RCC 7860 (cell line): ENCODE results near the gene SLC25A19.

Experiments used
- DNase-seq: peaks from one replicate; pipeline ENCODE4 v3.0.0-alpha.2; 2015; ENCODE audit warnings: low spot score
- FAIRE-seq: peaks from 2 replicates; lab custom pipeline; 2012; peaks lifted over from hg19 to GRCh38; lab: Jason Lieb, UNC

Gene SLC25A19

DNA sequence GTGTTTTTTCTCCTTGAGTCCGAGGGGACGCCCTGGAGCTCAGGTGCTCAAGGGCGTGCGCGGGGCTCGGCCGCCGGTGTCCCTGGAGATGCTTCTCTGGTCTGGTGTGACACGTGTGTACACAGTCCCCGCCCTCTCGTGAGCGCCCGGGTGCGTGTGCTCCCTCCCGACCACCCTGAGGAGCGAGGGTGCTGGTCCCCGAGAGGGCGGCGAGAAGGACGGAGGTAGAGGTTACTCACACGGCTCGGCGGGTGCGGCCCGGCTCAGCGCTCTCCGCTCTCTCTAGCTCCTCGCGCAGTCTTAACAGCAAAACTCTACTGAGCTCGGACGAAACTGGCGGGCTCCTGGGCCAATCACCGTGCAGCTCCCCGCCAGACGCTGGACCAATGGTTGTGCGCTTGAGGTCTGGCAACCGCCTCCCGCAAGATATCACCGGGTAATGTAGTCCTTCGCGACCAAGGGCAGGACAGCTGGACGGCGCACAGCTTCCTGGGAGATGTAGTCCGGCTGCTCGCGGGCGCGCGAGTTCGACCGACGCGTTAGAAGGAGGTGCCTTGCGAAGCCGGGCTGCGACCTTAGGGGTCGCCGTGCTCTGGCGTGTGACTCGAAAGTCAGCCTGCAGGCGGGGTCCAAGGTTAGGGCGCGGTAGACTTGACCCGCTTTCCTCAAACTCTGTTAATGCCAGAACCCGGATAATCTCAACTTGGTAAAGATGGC, at the start of gene SLC25A19:
Gene SLC25A19 (minus strand): TSS at position 319 of the 717 bp plus-strand sequence. CDS start 2,669 bp downstream, outside the sequence.
- DNase-seq (peak; percentile 98), FAIRE-seq (peak; percentile 83)

DNA sequence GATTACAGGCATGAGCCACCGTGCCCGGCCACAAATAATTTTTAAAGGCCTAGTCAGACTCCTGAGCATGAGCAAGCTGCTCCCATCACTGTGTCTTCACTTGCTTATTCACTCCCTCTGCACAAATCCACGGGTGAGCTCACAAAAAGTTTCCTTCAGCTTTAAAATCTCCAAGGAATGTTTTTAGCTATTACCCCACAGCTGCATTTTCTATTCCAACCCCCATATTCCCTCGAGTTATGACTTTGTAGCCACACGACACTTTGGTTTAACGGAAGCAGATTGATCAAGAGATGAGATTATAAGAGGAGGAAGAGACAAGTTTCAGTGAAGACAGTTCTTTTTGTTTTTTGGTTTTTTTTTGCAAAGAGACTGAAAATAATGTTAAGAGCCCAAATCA, 49.1 kb upstream of the SLC25A19 start:
- DNase-seq (no peak), FAIRE-seq (no peak)

GRCh38 chr17:75335315-75335714, 46.1 kb upstream of the SLC25A19 start:
- FAIRE-seq (no peak), DNase-seq (no peak)

GRCh38 chr17:75334723-75335122, 45.5 kb upstream of the SLC25A19 start:
- DNase-seq = no peak
- FAIRE-seq = no peak

- no peak for FAIRE-seq
- DNase-seq = no peak
Measured at GRCh38 chr17:75331671-75332070, 42.4 kb upstream of the SLC25A19 start.

DNA sequence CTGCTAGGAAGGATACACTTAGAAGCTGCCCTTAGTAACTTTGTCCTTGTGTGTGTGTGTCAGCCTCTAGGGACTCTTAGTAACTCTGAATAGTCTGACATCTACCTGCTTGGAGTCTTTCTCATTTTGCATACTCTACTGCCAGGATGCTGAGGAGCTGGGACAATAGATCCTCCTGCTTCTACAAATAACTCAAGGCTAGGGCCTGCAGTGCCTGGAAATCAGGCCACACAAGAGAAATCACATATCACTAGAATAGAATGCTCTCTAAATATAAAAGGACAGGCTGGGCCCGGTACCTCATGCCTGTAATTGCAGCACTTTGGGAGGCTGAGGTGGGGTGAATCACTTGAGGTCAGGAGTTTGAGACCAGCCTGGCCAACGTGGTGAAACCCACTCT, 38.5 kb upstream of the SLC25A19 start:
- no peak for DNase-seq
- no peak for FAIRE-seq

DNA sequence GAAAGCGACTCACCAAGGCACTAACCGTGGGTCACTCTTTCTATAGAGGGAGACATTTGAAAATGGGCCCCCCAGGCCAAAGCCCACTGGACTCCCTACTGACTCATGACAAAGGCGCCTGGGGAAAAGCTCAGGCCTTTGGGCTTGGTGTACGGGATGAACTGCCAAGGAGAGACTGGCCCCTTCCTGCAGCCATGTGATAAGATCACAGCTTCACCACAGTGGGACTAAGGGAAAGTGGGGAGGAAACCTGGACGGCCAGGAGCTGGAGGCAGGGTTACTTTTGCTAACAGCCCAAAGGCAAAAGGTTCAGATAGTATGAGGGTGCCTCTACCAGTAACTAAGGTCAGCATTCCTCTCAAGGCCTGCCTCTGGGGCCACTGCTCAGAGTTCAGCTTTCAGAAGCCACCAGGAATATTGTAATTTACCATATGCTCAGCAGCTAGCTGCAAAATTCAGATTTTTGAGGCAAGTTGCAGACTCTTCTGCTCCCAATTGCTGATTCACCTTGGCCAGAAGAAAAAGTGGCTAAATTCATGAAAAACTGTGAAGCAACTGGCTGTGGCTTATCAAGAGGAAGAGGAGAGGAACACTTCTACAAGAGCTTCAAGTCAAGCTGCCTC, 37.1 kb upstream of the SLC25A19 start:
- DNase-seq (no peak), FAIRE-seq (no peak)

GRCh38 chr17:75325827-75326225, 36.6 kb upstream of the SLC25A19 start:
- FAIRE-seq = no peak
- DNase-seq = no peak

DNA sequence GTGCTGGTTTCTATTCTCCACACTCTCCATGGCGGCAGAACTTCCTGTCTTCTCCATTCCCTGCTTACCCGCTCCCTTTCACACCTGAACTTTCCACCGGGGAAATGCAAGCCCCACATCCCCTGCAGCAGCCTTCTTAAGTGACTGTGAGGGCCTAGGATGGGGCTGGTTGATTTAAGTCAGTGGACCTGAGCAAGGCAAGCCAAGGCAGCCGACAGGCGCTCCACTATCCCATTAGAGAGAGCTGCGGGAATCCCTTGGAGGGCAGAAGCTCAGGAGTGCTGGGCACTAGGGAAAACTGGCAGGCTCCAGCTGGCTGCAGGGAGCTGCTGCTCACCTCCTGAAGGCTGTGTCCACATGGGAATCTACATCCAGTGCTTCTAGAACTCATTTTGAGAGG, 36.1 kb upstream of the SLC25A19 start:
- DNase-seq (no peak), FAIRE-seq (no peak)

DNA sequence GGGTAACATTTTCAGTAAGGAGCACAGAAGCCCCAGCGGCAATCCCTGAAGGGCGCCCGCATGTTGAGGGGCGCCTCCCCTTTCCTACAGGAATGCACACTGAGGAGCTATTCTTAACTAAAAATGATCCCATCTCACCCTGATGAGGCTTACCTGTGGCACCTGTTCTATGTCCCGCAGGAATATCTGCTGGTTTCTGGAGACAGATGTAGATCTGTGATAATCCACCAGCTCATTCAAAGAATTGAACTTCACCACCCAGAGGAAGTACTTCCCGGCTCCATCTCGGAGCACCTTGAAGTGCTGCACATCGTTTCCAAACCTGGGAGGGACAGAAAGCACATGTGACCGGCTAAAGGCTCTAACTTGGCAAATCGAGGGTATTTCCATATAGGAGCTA, 32.3 kb upstream of the SLC25A19 start:
- no peak for DNase-seq
- FAIRE-seq = no peak

- FAIRE-seq (no peak), DNase-seq (no peak)
Measured at GRCh38 chr17:75319904-75320691, 30.9 kb upstream of the SLC25A19 start.

GRCh38 chr17:75318615-75319222, 29.5 kb upstream of the SLC25A19 start:
- no peak for DNase-seq
- FAIRE-seq = no peak

DNA sequence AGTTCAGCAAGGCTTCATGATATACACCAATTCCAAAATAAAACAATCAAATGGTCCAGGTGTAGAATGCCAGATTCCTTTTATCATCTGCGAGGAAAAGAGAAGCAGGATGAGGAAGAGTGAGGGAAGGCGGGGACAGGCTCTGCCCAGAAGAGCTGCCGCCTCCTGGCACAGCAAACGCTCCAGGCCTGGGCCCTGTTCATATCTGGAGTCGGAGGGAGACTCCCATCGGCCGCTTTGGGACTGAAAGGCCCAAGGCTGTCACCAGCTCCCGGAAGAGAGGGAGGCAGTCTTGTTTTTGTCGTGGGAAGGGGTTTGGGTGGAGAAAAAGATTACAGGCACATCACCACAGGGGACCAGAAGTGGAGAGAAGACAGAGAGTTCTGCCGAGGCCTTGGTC, 29.0 kb upstream of the SLC25A19 start:
- no peak for FAIRE-seq
- no peak for DNase-seq

DNA sequence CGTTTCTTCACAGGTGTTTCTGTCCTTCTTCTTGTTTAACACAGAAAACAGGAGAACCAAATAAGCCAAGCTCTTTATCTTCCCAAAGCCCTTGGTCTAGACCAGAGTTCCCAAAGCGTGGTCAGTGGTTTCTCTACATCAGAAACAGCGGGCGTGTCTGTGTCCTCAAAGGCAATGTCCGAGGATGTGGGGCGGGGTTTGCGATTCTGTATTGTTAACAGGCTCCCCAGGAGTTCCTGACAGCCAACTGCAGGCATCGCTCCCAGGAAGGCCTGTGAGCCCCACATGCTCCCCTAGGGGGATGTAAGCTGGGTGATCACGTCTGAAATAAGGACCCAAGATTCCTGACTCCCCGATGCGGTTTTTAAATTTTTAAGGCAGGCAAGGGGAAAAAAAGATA, 28.4 kb upstream of the SLC25A19 start:
- FAIRE-seq = no peak
- DNase-seq = no peak

- no peak for FAIRE-seq
- no peak for DNase-seq
Measured at GRCh38 chr17:75316253-75316652, 27.0 kb upstream of the SLC25A19 start.

- FAIRE-seq (no peak), DNase-seq (no peak)
Measured at GRCh38 chr17:75315541-75316243, 26.5 kb upstream of the SLC25A19 start.

- no peak for FAIRE-seq
- no peak for DNase-seq
Measured at GRCh38 chr17:75313941-75314551, 24.8 kb upstream of the SLC25A19 start.

DNA sequence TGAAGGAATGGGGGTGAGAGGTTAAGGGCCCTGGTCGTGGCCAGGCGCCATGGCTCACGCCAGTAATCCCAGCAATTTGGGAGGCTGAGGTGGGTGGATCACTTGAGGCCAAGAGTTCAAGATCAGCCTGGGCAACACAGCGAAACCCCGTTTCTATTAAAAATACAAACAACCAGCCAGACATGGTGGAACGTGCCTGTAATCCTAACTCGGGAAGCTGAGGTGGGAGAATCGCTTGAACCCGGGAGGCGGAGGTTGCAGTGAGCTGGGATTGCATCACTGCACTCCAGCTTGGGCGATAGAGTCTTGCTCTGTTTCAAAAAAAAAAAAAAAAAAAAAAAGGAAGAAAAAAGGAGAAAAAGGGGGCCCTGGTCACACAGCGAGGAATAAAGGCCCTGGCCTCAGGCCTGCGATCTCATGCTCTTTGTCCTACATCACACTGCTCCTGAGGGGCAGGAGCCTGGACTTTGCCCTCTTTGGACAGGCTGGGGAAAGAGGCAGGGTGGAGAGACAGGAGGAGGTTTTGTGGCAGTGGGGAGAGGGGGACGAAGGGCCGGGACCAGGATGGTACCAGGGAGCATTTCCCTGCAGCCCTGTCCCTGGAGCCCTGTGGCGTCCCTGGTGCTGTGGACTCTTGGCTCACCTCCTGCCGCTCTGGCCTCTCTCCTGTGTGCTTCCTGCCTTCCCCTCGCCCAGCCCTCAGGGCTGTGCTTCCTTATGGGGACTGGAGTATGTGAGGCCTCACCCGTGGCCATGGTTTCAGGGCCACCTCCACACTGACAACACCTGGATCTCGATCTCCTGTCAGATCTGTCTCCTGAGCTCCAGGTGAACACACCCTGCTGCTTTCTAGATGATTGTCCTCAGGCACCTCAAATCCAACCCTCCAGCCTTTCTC, 19.7 kb upstream of the SLC25A19 start:
- FAIRE-seq (no peak), DNase-seq (no peak)

- DNase-seq (no peak), FAIRE-seq (no peak)
Measured at GRCh38 chr17:75307957-75308731, 18.9 kb upstream of the SLC25A19 start.
